TTC549 (cell line): ENCODE results near the gene XYLB.

Source experiments
- FAIRE-seq: peaks from 2 replicates; lab custom pipeline; 2012; peaks lifted over from hg19 to GRCh38; lab: Jason Lieb, UNC

Gene XYLB

GRCh38 chr3:38457111-38458003 lies 110.8 kb downstream of the XYLB start:
- FAIRE-seq = no peak

GRCh38 chr3:38458796-38459498 lies 112.4 kb downstream of the XYLB start:
- FAIRE-seq = no peak

GRCh38 chr3:38459499-38460048 lies 113.0 kb downstream of the XYLB start:
- no peak for FAIRE-seq

- FAIRE-seq = no peak
These were observed 114.0 kb downstream of the XYLB start for GRCh38 chr3:38460377-38461270.
